Sciatic nerve (tissue), 2 donors: ENCODE data around the gene CERK. TPM values are rescaled to one million over a fixed set of nuclear protein-coding genes. Genes with fewer than 3 reads are reported as not detected.

Source experiments
- ATAC-seq: fragments of 200-7000 bp; cut with Tn5 transposase; one replicate; pipeline ENCODE4 v1.9.1; 2020; ENCODE audit warnings: mild to moderate bottlenecking, moderate library complexity
- DNase-seq: peaks from one replicate; pipeline ENCODE4 v3.0.0-alpha.2; 2020; ENCODE audit warnings: low spot score
- intact Hi-C: fragments of 100-400 bp; cut with DNase I; formaldehyde crosslinking; loops from one replicate; pipeline ENCODE4 v1.14.2; 2022
- total RNA-seq: library from RNA; stranded (reverse); fragmentation: NEBNext Ultra II Directional; extraction: Animal tissue kit (Norgen Biotek cat#: 25700); gene quantifications from one replicate; pipeline ENCODE4 v1.2.1, GENCODE V29; 2021
- donor health status: DM: no; HTN: no; CAD: no.
- donor health status: DM: no; HTN: no; CAD: no.

The CERK gene
- total RNA-seq, 1 donor from 2014 or later: 27.3 TPM

DNA sequence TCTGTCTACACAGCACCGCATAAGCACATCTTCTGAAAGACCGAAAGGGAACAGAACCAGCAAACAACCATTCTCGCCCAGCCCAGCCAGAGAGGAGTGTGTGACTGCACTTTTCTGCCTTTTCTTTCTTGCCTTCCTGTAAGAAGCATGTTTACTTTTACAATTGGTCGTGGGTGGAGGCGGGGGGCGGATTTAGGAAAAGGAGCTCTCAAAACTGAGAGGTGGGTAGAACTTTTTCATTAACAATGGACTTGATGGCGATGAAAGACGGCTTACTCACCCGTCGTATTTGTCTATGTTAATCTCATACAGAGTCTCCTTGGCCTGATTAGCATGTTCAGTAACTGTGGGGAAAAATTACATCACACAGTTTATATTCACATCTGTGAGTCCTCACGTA lies 27.2 kb downstream of the CERK start:
- no peak for DNase-seq
- ATAC-seq: no peak
- intact Hi-C loops: no loop called here

GRCh38 chr22:46708766-46709330 lies 29.2 kb downstream of the CERK start:
- no peak for DNase-seq
- ATAC-seq: no peak
- intact Hi-C loops: no loop called here

- ATAC-seq (no peak), DNase-seq (no peak)
- intact Hi-C loops: no loop called here
These were observed 30.1 kb downstream of the CERK start for GRCh38 chr22:46707827-46708570.

DNA sequence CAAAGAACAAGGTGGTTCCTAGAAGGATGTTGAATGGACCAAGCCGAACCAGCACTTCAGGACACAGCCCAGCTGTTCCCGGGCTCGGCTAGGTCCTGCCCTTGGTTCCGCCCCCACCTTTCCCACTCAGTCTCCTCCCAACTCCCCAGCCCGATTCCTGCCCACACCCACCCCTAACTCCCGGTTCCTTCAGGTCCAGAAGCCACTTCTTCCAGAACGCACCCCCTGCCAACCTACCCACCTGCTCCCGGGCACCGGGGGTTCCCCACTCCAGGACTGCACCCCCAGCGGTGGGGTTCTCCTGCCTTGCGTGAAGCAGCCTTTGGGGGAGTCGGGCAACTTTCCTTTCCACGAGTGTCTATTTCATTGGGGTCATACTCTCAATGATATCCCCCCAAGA lies 30.7 kb downstream of the CERK start:
- intact Hi-C loops: no loop called here
- ATAC-seq (no peak), DNase-seq (no peak)

DNA sequence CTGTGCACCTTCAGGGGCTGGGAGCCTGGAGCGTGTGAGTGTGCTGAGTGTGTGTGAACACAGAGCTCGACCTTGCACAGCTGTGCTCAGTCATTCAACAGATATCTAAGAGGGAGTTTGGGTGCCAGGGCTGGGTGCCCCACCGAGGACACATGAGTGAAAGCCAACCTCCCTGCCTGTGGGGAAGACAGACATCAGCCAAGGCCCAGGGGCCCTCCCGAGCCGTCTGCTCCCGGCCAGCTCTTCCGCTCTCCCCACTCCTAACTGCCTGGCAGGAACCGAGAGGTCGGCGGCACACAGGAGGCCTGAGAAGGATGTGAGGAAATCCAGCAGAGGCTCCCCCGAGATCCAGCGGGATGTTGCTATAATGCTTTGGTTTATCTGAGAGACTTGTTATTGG lies 32.0 kb downstream of the CERK start:
- DNase-seq: no peak
- no peak for ATAC-seq
- intact Hi-C loops: no loop called here

DNA sequence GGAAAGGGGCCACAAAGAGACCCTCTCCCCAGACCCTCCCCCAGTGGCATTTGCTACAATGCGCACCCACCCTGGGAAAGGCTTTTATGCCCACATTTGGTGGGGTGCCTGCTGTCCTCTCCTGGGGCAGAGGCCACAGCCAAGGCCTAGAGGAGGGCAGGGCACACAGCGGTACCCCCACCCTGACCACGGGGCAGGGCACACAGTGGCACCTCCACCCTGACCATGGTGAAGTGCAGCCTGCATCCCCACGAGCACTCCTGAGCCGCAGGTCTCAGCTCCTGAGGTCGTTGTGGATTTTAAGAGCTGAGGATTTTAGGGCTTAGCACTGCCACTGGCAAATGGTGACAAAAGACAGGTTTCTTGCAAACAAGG lies 34.1 kb downstream of the CERK start:
- ATAC-seq (no peak), DNase-seq (no peak)
- intact Hi-C loops: no loop called here

DNA sequence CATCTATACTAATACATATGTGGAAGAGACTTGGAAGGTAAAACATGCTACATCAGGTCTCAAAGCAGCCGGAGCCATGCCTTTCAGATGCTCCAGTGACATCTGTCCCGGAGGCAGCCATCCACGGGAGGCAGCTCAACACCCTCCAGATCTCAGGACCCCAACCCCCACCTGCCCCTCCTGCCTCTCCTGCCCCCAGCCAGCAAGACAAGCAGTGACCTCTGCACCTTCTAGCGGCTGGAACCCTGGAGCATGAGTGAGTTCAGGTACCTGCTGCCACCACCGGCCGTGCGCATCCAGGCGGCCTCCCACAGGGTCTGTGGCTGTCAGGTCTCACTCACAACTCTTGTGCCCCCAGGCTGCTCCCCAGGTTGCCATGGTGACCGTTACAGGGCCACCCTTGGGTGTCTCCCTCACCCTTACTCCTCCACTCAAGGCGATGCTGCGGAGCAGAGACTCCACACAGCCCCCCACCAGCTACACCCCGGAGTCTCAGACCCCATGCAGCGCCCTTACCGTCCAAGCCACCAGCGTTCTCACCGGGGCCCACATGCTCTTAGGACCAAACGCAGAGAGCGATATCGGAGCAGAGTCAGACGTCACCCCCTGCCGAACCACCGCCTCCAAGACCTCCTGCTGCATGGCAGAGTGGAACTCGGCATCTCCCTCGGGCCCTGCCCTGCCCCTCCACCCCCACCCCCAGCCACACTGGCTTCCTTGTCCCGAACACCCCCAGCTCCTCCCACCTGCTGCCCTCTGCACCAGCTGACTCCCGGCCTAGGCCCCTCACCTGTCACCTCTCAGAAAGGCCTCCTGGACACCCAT lies 34.7 kb downstream of the CERK start:
- no peak for DNase-seq
- intact Hi-C loops: no loop called here
- peak; percentile 13 for ATAC-seq

DNA sequence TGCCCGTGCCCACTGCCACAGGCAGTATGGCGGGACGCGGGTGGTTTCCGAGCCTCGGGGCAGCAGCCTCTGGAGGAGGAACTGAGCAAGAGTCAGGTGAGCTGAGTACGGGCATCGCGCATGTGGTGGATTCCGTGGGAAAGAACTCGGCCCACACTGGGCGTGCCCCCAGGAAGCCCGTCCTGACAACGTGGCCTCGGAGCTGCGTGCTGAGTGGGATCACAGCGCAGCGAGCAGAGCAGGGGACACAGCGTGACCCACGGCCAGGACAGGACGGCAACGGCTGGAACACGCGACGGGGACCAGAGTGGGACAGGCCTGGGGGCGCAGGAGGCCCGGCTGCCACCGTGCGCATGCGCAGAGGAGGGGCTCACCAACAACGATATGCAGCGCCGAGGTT lies 36.8 kb downstream of the CERK start:
- DNase-seq (no peak), ATAC-seq (no peak)
- intact Hi-C loops: no loop called here

DNA sequence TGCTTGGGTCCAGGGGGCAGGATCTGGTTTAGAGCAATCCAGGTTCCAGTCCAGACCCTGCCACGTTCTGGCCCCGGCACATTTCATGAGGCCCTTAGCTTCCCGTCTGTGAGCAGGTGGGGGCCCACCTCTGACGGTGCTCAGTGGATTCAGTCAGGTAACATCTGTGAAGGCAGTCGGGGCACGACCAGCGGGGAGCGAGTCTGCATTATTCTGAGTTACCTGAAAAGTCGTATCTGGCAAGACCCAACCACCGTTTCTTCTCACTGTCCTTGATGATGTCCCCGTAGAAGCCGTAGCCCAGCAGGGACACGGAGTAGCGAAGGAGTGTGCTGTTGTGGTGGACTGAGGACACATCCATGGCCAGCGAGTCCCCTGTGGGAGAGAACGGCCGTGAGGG lies 39.0 kb downstream of the CERK start:
- DNase-seq (no peak), ATAC-seq (no peak)
- intact Hi-C loops: no loop called here

DNA sequence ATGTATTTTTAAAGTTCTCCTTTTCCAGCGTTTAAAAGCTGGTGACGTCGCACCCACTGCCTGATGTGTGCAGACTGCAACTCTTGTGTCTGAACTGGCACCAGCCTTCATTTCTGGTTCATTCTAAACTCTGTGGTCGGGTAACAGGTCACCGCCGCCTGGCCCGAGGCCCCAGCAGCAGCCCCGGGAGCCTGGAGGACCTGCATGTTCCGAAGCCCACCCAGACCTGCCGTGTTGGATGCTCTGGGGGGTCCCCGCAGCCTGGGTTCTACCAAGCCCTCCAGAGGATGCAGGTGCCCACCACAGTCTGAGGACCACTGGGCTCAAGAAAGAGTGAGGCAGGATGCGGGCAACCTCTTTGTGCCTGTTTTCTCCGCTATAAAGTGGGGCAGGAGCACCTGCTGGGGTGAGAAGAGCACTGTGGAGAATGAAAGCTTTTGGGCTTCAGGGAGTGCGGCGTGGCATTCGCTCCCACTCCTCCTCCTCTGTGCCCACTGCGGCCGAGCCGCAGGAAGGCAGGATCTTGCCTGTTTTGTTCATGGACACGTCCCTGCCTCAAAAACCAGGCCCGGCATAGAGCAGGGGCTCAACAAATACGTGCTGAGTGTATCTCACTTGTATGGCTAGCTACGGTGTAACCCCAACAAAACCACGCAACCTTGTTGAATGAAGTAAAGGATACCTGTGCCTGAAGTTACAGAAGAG lies 40.1 kb downstream of the CERK start:
- ATAC-seq (no peak), DNase-seq (no peak)
- intact Hi-C loops: no loop called here

DNA sequence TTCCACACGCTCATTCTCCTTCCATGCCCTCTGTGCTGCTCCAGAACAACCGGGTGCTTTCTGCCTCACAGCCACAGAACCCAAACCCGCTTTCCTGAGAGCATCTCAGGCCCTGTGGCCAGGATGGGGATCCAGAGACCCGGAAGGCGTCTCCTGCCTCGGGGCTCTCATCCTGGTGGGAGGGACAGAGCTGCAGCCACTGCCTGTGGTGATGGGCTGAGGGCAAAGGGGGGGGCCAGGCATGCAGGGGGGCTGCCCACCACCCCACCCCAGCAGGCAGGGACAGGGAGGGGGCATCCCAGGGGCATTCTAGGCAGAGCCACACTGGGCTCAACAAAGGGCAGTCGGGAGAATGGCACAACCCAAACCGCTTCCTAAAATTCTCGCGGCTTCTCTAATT lies 41.4 kb downstream of the CERK start:
- intact Hi-C loops: no loop called here
- DNase-seq (no peak), ATAC-seq (no peak)

GRCh38 chr22:46696229-46696518 lies 41.9 kb downstream of the CERK start:
- no peak for DNase-seq
- intact Hi-C loops: no loop called here
- no peak for ATAC-seq

DNA sequence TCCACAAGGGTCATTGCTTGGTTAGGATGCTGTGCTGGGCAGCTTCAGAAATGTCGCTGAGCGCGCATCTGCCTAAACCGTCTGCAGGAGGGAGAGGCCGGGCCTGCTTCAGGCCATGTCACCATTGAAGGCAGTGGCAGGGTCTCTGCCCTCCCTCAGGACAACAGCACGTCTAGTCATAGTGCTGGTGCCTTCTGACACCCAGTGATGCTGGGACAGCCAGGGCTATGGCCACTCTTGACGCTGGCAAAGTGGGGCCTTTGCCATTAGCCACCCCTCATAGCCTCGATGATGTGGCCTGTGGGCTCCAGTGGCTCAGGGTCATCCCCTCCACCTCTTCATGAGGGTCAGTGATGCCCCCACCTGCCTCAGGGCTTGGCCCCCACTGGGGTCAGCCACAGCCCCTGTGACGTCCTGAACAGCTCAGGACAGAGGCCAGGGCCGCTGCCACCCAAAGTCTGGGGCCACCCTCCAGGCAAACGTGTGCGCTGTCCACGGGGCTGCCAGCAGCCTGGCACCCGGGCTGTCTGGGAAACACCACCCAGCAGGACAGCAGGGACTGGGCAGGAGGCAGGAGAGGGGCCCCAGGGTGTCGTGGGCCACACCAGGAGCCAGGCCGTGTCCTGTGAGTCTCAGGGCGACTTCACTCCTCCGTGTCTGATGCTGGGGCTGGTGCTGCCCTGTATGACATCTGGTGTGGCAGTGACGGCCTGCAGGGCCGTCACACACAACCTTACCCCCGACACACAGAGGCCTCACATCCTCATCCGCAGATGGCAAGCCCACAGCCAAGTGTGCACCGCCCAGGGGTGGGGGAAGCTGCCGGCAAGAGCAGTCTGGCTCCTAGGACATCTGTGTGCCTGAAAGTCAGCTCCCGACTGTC lies 42.5 kb downstream of the CERK start:
- DNase-seq: no peak
- no peak for ATAC-seq
- intact Hi-C loops: no loop called here

GRCh38 chr22:46694416-46695170 lies 43.5 kb downstream of the CERK start:
- intact Hi-C loops: no loop called here
- no peak for ATAC-seq
- no peak for DNase-seq

DNA sequence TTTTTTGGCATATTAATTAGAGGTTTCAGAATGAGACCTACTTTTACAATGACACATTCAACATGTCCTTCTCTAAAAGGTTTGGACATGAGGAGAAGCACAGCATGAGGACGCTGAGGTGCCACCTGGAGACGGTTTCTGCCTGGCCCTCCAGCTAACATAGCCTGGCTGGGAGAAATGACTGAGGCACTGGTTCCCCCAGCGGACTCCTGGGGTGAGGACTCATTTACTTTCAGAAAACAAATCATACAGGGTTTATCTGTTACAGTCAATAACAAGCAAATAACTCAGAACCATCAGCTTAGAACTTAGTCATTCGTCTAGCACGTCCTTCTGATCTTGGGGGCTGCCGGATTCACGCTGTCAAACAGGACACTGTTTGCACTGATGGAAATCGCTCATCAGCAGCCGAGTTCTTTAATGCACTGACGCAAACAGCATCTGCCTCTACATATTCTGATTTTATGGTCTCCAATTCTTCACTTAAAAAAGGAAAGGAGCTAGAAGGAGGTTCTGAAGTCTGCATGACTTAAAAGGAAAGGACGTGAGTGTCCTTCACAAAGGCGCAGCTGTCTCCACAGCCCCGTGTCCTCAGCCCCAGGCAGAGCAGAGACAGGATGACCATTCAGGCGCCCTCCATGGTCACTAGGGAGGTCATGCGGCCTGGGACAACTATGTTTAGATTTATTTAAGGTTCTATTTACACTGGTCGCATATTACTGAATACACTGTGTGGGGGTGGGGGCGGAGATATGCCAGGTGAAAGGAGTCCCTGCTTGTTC lies 44.2 kb downstream of the CERK start:
- intact Hi-C loops: no loop called here
- ATAC-seq (no peak), DNase-seq (no peak)

- no peak for ATAC-seq
- intact Hi-C loops: no loop called here
- no peak for DNase-seq
These were observed 46.5 kb downstream of the CERK start for GRCh38 chr22:46691571-46691970.

GRCh38 chr22:46690146-46690545 lies 47.9 kb downstream of the CERK start:
- intact Hi-C loops: no loop called here
- ATAC-seq (no peak), DNase-seq (no peak)

GRCh38 chr22:46688949-46689348 lies 49.1 kb downstream of the CERK start:
- intact Hi-C loops: no loop called here
- ATAC-seq (peak; percentile 12), DNase-seq (no peak)
